ENCODE measurements around the gene LYPD6.

DNA sequence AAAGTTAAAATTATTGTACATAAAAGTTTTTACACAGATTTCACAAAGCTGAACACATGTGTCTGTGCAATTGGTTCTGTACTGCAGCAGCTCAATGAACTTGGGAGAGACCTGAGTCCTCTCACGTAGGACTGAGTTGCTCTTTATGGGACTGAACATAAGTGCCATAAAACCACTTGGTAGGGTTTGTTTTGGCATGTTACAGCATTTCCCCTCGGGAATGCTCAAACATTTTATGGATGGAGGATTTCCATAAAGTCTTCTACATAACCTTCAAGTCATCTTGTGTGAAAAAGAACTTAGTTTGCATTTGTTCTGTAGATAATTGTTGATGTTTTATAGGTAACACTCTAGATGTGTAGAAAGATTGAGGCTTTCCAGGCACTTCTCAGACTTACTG is 15.9 kb downstream of the LYPD6 start:
- TF ChIP-seq, protein P1, sequence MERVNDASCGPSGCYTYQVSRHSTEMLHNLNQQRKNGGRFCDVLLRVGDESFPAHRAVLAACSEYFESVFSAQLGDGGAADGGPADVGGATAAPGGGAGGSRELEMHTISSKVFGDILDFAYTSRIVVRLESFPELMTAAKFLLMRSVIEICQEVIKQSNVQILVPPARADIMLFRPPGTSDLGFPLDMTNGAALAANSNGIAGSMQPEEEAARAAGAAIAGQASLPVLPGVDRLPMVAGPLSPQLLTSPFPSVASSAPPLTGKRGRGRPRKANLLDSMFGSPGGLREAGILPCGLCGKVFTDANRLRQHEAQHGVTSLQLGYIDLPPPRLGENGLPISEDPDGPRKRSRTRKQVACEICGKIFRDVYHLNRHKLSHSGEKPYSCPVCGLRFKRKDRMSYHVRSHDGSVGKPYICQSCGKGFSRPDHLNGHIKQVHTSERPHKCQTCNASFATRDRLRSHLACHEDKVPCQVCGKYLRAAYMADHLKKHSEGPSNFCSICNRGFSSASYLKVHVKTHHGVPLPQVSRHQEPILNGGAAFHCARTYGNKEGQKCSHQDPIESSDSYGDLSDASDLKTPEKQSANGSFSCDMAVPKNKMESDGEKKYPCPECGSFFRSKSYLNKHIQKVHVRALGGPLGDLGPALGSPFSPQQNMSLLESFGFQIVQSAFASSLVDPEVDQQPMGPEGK (CRISPR knock-in tag; IDR thresholded peaks at IDR 0.05; ENCODE audit: borderline replicate concordance), result no peak
- no peak for TF ChIP-seq ZFP3 (CRISPR knock-in tag; IDR thresholded peaks at IDR 0.05)

Data from SK-N-SH treated with all-trans-retinoic acid at 6 μM for 48 hours (cell line).